Neutrophil (primary cell): Measurements from ENCODE around the gene AGAP1.

Experiments
- H3K27ac ChIP-seq: fragments of 200-600 bp; sonication (generic); 2 replicates; pipeline ENCODE4 v1.5.1; 2016; ENCODE audit warnings: mild to moderate bottlenecking, moderate library complexity
- H3K27me3 ChIP-seq: fragments of 200-600 bp; sonication (generic); 2 replicates; pipeline ENCODE4 v1.6.0; 2016; ENCODE audit warnings: mild to moderate bottlenecking
- H3K36me3 ChIP-seq: fragments of 200-600 bp; sonication (generic); 2 replicates; pipeline ENCODE4 v1.5.1; 2017
- H3K4me1 ChIP-seq, 2 experiments: fragments of 200-600 bp in 1 of 2; sonication (generic) in 1 of 2; 1 replicate in 1 of 2; 2 replicates in 1 of 2; pipeline versions ENCODE4 v1.5.1 to v1.6.1; 2013 to 2016; ENCODE audit warnings: low read depth in 1 of 2, low read length in 1 of 2, mild to moderate bottlenecking in 1 of 2, moderate library complexity in 1 of 2; ENCODE audit not compliant: control insufficient read depth in 1 of 2, insufficient read depth in 1 of 2
- H3K4me3 ChIP-seq, 2 experiments: fragments of 200-600 bp in 1 of 2; sonication (generic) in 1 of 2; 1 replicate in 1 of 2; 2 replicates in 1 of 2; pipeline ENCODE4 v1.5.1; 2013 to 2016; ENCODE audit warnings: low read depth in 1 of 2, low read length in 1 of 2, mild to moderate bottlenecking in 1 of 2, moderate library complexity in 1 of 2
- H3K9me3 ChIP-seq: fragments of 200-600 bp; sonication (generic); 2 replicates; pipeline ENCODE4 v1.5.1; 2016
- CTCF ChIP-seq: fragments of 200-600 bp; sonication (generic); IDR thresholded peaks from 2 replicates; pipeline ENCODE4 v1.5.1; 2016; ENCODE audit warnings: antibody characterized with exemption

AGAP1 gene

GRCh38 chr2:235744161-235744560 lies 250.3 kb downstream of the AGAP1 start:
- no peaks in the 10 kb centered on the region for H3K36me3 ChIP-seq
- no peak overlapping the region for H3K27ac ChIP-seq
- H3K9me3 ChIP-seq, result no peaks in the 10 kb centered on the region
- no peaks in the 10 kb centered on the region for H3K4me1 ChIP-seq
- TF ChIP-seq CTCF, result no peak
- H3K27me3 ChIP-seq, result no peaks in the 10 kb centered on the region
- no peak overlapping the region for H3K4me3 ChIP-seq

- no peaks in the 10 kb centered on the region for H3K36me3 ChIP-seq
- no peak overlapping the region for H3K4me3 ChIP-seq
- H3K9me3 ChIP-seq, result no peaks in the 10 kb centered on the region
- H3K27ac ChIP-seq, result no peak overlapping the region
- no peaks in the 10 kb centered on the region for H3K27me3 ChIP-seq
- TF ChIP-seq CTCF, result no peak
- no peaks in the 10 kb centered on the region for H3K4me1 ChIP-seq
Measured at GRCh38 chr2:235745597-235745996, 251.8 kb downstream of the AGAP1 start.

GRCh38 chr2:235746257-235746934 lies 252.6 kb downstream of the AGAP1 start:
- no peaks in the 10 kb centered on the region for H3K36me3 ChIP-seq
- H3K4me3 ChIP-seq, result no peak overlapping the region
- no peaks in the 10 kb centered on the region for H3K27me3 ChIP-seq
- no peak for TF ChIP-seq CTCF
- no peaks in the 10 kb centered on the region for H3K9me3 ChIP-seq
- no peak overlapping the region for H3K27ac ChIP-seq
- no peaks in the 10 kb centered on the region for H3K4me1 ChIP-seq

- Histone ChIP-seq H3K36me3 (no peaks in the 10 kb centered on the region), H3K4me1 (no peaks in the 10 kb centered on the region), H3K27me3 (no peaks in the 10 kb centered on the region), H3K9me3 (no peaks in the 10 kb centered on the region), H3K27ac (no peak overlapping the region), H3K4me3 (no peak overlapping the region)
- TF ChIP-seq CTCF, result no peak
Measured at GRCh38 chr2:235747001-235747785, 253.3 kb downstream of the AGAP1 start.

GRCh38 chr2:235747786-235748091 lies 253.9 kb downstream of the AGAP1 start:
- H3K36me3 ChIP-seq, result no peaks in the 10 kb centered on the region
- H3K9me3 ChIP-seq, result no peaks in the 10 kb centered on the region
- no peaks in the 10 kb centered on the region for H3K4me1 ChIP-seq
- H3K27me3 ChIP-seq, result no peaks in the 10 kb centered on the region
- no peak overlapping the region for H3K4me3 ChIP-seq
- no peak for TF ChIP-seq CTCF
- H3K27ac ChIP-seq, result no peak overlapping the region
